Kidney (tissue), 14 donors: ENCODE measurements around the gene CYB561D2. TPM values are rescaled to one million over a fixed set of nuclear protein-coding genes. Genes with fewer than 3 reads are reported as not detected.

Experiments
- DNase-seq, 5 donors: peaks; one replicate each; pipeline ENCODE4 v3.0.0-alpha.2; 2013 to 2020
- FAIRE-seq: peaks from 2 replicates; lab custom pipeline; 2012; peaks lifted over from hg19 to GRCh38; lab: Jason Lieb, UNC
- H3K27ac ChIP-seq, 2 donors: one replicate each; pipeline ENCODE4 v1.7.0; 2013; ENCODE audit warnings: low read depth in 2 of 2, low read length in 2 of 2, inconsistent platforms in 1 of 2
- H3K27me3 ChIP-seq: one replicate; pipeline ENCODE4 v1.7.1; 2013; ENCODE audit warnings: low read length, inconsistent platforms; ENCODE audit not compliant: control insufficient read depth, insufficient read depth
- H3K36me3 ChIP-seq, 3 donors: one replicate each; pipeline versions ENCODE4 v1.7.0 to v1.7.1; 2013; ENCODE audit warnings: low read length in 3 of 3, control low read depth in 1 of 3, inconsistent platforms in 1 of 3; ENCODE audit not compliant: insufficient read depth in 3 of 3, control insufficient read depth in 2 of 3
- H3K4me1 ChIP-seq, 3 donors: one replicate each; pipeline versions ENCODE4 v1.7.0 to v1.7.1; 2013; ENCODE audit warnings: low read length in 3 of 3, inconsistent platforms in 1 of 3, low read depth in 1 of 3; ENCODE audit not compliant: control insufficient read depth in 2 of 3, insufficient read depth in 2 of 3
- H3K4me3 ChIP-seq, 3 donors: one replicate each; pipeline versions ENCODE4 v1.7.0 to v1.8.1; 2013; ENCODE audit warnings: low read length in 3 of 3, control low read depth in 1 of 3, inconsistent platforms in 1 of 3
- H3K9ac ChIP-seq, 3 donors: one replicate each; pipeline versions ENCODE4 v1.7.0 to v1.7.1; 2013; ENCODE audit warnings: low read length in 3 of 3, control low read depth in 1 of 3, inconsistent platforms in 1 of 3
- H3K9me3 ChIP-seq, 3 donors: one replicate each; pipeline versions ENCODE4 v1.7.0 to v1.7.1; 2013; ENCODE audit warnings: low read length in 3 of 3, control low read depth in 1 of 3, inconsistent platforms in 1 of 3; ENCODE audit not compliant: control insufficient read depth in 2 of 3, insufficient read depth in 1 of 3
- intact Hi-C: fragments of 100-400 bp; cut with DNase I; formaldehyde crosslinking; loops from one replicate; pipeline ENCODE4 v1.11.1; 2022
- polyA plus RNA-seq: library from polyadenylated mRNA; stranded (reverse); fragments of 350-450 nt; fragmentation: Illumina TruSeq; extraction: RNeasy Lipid Tissue Mini Kit (QIAGEN cat#74804); gene quantifications from one replicate; pipeline ENCODE4 v1.2.3, GENCODE V29; 2014; ENCODE audit warnings: low read depth, low replicate concordance; ENCODE audit not compliant: insufficient read depth
- total RNA-seq: library from RNA; stranded (reverse); fragmentation: NEBNext Ultra II Directional; extraction: Animal tissue kit (Norgen Biotek cat#: 25700); gene quantifications from one replicate; pipeline ENCODE4 v1.2.1, GENCODE V29; 2021
- TF ChIP-seq, protein P1 (sequence below): IDR thresholded peaks from 3 replicates; pipeline ENCODE4 v1.5.1; 2012; ENCODE audit warnings: mild to moderate bottlenecking, moderate library complexity, borderline replicate concordance; ENCODE audit not compliant: insufficient read depth; ENCODE audit errors: extremely low read depth
- donor health status: control.
- donor health status: control.
- donor health status: control.
- donor health status: control.
- donor health status: control.
- donor health status: DM: yes; HTN: yes; CAD: no.
- donor health status: Normal renal cell carcinoma (clear cell type).

The CYB561D2 gene
- total and polyA plus RNA-seq, 2 donors from 2014 or later = 28.5 to 38.8 TPM

DNA sequence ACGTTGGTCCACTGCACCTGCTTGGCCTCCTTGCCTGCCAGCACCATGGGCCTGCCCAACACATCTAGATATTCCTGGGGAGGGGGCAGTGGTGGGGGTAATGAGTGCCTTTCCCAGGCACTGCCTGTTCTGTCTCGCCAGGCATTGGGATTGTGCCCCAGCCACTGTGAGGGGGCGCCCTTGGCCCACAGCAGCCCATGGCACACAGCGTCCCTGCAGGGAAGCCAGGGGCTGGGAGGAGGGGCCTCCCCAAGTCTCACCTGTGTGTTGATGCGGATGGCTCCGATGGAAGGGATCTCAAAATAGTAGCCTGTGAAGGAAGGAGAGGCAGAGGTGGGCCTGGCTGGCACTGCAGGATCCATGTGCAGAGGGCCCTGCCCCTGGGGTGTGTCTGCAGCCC is 27.4 kb downstream of the CYB561D2 start:
- no peak for FAIRE-seq
- intact Hi-C loops = no loop called here

DNA sequence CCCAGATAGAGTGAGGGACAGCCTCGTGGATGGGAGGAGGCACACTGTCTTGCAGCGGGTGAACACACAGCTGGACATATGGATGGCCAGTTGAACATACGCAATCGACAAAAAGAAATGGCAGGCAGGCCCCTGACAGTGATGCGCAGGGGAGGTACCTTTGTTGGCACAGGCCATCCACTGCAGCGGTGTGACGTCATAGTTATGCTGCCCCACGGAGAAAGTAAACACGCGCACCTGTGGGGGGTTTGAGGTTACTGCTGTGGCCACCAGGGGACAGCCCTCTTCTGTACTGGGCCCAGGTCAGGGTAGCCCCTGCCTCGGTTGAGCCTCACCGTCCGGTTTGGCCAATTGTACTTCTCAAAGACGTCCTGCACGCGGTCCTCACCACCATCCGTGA is 28.1 kb downstream of the CYB561D2 start:
- Histone ChIP-seq H3K27ac (no peak overlapping the region), H3K36me3 (no peaks in the 10 kb centered on the region), H3K4me1 (peaks cover 0 to 22% (median 6%) of the 10 kb centered on the region in 3 donors), H3K27me3 (no peaks in the 10 kb centered on the region), H3K9ac (no peak overlapping the region), H3K9me3 (no peaks in the 10 kb centered on the region), H3K4me3 (no peak overlapping the region)
- TF ChIP-seq, protein P1, sequence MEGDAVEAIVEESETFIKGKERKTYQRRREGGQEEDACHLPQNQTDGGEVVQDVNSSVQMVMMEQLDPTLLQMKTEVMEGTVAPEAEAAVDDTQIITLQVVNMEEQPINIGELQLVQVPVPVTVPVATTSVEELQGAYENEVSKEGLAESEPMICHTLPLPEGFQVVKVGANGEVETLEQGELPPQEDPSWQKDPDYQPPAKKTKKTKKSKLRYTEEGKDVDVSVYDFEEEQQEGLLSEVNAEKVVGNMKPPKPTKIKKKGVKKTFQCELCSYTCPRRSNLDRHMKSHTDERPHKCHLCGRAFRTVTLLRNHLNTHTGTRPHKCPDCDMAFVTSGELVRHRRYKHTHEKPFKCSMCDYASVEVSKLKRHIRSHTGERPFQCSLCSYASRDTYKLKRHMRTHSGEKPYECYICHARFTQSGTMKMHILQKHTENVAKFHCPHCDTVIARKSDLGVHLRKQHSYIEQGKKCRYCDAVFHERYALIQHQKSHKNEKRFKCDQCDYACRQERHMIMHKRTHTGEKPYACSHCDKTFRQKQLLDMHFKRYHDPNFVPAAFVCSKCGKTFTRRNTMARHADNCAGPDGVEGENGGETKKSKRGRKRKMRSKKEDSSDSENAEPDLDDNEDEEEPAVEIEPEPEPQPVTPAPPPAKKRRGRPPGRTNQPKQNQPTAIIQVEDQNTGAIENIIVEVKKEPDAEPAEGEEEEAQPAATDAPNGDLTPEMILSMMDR = no peak
- DNase-seq = no peak
- no peak for FAIRE-seq
- intact Hi-C loops = no loop called here

More for the DNA sequence above, 27.4 kb downstream of the CYB561D2 start:
- Histone ChIP-seq H3K4me3 (no peak overlapping the region), H3K36me3 (no peaks in the 10 kb centered on the region), H3K4me1 (peaks cover 0 to 16% (median 3%) of the 10 kb centered on the region in 3 donors), H3K27me3 (no peaks in the 10 kb centered on the region), H3K9me3 (no peaks in the 10 kb centered on the region), H3K9ac (no peak overlapping the region), H3K27ac (no peak overlapping the region)
- peak in 1 of 5 donors; percentile 44 for DNase-seq
- TF ChIP-seq, protein P1 = no peak

DNA sequence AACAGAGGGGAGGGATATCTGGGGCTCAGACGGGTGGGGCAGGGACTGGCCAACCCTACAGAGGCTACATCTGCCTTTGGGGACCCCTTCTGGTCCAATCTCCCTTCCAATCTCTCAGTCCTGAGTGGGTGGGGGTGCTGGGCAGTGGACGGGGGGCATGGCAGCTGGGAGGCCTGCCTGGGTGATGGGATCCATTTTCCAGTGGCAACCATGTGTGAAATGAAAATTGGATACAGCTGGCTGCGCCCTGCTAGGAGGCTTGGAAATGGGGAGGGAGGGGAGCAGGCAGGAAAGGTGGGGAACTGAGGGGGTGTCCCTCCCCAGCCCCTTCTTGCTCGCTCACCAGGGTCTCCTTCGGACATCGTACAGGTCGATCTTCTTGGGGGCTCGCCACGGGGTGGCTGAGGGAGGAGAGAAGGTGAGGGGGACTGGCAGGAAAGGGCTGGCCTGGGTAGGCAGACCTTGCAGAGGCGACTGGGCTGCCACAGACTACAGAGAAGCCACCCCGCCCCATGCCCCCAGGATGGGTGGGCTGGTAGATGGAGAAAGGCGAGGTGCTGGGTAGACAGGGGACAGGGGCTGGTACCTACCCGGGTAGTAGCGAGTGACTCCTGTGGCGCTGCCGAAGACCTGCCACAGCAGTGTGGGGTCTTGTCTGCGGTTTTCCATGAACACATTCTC is 29.9 kb downstream of the CYB561D2 start:
- H3K4me1 ChIP-seq = peaks cover 0 to 23% (median 6%) of the 10 kb centered on the region in 3 donors
- FAIRE-seq (no peak), DNase-seq (peak in 4 of 5 donors; percentile 56 to 82 (median 76))
- no peak overlapping the region for H3K9ac ChIP-seq
- TF ChIP-seq, protein P1 = no peak
- no peaks in the 10 kb centered on the region for H3K27me3 ChIP-seq
- no peak overlapping the region for H3K4me3 ChIP-seq
- peak overlapping the region; percentile 34 to 75 for H3K27ac ChIP-seq
- intact Hi-C loops = no loop called here
- no peaks in the 10 kb centered on the region for H3K9me3 ChIP-seq
- no peaks in the 10 kb centered on the region for H3K36me3 ChIP-seq
